Epithelial cell of proximal tubule (primary cell): Measurements from ENCODE around the gene NR1H4. TPM values are rescaled to one million over a fixed set of nuclear protein-coding genes. Genes with fewer than 3 reads are reported as not detected.

ENCODE experiments used
- DNase-seq: peaks from one replicate; pipeline ENCODE4 v3.0.0-alpha.2; 2011; ENCODE audit warnings: low read depth
- H3K4me3 ChIP-seq: 2 replicates; pipeline ENCODE4 v1.5.1; 2011; ENCODE audit warnings: low read depth, mild to moderate bottlenecking, low read length
- CTCF ChIP-seq: conservative IDR thresholded peaks from 2 replicates; pipeline ENCODE4 v1.5.1; 2012; ENCODE audit warnings: low read depth, mild to moderate bottlenecking, low read length
- total RNA-seq: library from RNA; depleted of rRNA; stranded (reverse); fragments of >200 nt; gene quantifications from 2 replicates; pipeline ENCODE4 v1.2.3, GENCODE V29; 2015

The NR1H4 gene
- total RNA-seq, 1 donor from 2014 or later, result not detected

- no peak overlapping the region for H3K4me3 ChIP-seq
- DNase-seq, result no peak
- no peak for TF ChIP-seq CTCF
These were observed 9.1 kb upstream of the NR1H4 start for GRCh38 chr12:100464529-100464928.

GRCh38 chr12:100468126-100468525 lies 5.5 kb upstream of the NR1H4 start:
- no peak overlapping the region for H3K4me3 ChIP-seq
- TF ChIP-seq CTCF, result no peak
- DNase-seq, result no peak

- no peak for DNase-seq
- H3K4me3 ChIP-seq, result no peak overlapping the region
- TF ChIP-seq CTCF, result no peak
These were observed 1.3 kb upstream of the NR1H4 start for GRCh38 chr12:100472325-100472724.

- H3K4me3 ChIP-seq, result peak overlapping the region; percentile 59
- DNase-seq, result peak; percentile 78
- TF ChIP-seq CTCF, result no peak
These were observed 483 bp upstream of the NR1H4 start for GRCh38 chr12:100473050-100473715.

- peak overlapping the region; percentile 59 for H3K4me3 ChIP-seq
- TF ChIP-seq CTCF, result no peak
- no peak for DNase-seq
These were observed 951 bp downstream of the NR1H4 start for GRCh38 chr12:100474617-100475016.

- H3K4me3 ChIP-seq, result no peak overlapping the region
- DNase-seq, result no peak
- no peak for TF ChIP-seq CTCF
These were observed 2.5 kb downstream of the NR1H4 start for GRCh38 chr12:100476013-100476751.
